ENCODE results near the gene CSNK1G1. TPM values are rescaled to one million over a fixed set of nuclear protein-coding genes. Genes with fewer than 3 reads are reported as not detected.

The CSNK1G1 gene
- total RNA-seq, 1 experiment from 2014 or later, result 19.6 TPM

- H3F3A ChIP-seq (ENCODE audit: insufficient read depth, low read depth), result no peaks in the 10 kb centered on the region
- H4K20me1 ChIP-seq (ENCODE audit: insufficient read depth), result no peaks in the 10 kb centered on the region
- BruUV-seq (replicated peaks), result no TSS peak
- H3K27me3 ChIP-seq (ENCODE audit: insufficient read depth, low read depth), result no peaks in the 10 kb centered on the region
- no peaks in the 10 kb centered on the region for H3K36me3 ChIP-seq (ENCODE audit: low read depth)
- intact Hi-C loops (cut with micrococcal nuclease; ENCODE audit: unreplicated experiment), result no loop called here
- POLR2A ChIA-PET (ENCODE audit: unreplicated experiment), result no interaction called here
- H3K27ac ChIP-seq, result no peak overlapping the region
- H3K9me2 ChIP-seq (ENCODE audit: insufficient read depth), result no peaks in the 10 kb centered on the region
- H3K4me2 ChIP-seq, result no peak overlapping the region
- TF ChIP-seq, protein P1, sequence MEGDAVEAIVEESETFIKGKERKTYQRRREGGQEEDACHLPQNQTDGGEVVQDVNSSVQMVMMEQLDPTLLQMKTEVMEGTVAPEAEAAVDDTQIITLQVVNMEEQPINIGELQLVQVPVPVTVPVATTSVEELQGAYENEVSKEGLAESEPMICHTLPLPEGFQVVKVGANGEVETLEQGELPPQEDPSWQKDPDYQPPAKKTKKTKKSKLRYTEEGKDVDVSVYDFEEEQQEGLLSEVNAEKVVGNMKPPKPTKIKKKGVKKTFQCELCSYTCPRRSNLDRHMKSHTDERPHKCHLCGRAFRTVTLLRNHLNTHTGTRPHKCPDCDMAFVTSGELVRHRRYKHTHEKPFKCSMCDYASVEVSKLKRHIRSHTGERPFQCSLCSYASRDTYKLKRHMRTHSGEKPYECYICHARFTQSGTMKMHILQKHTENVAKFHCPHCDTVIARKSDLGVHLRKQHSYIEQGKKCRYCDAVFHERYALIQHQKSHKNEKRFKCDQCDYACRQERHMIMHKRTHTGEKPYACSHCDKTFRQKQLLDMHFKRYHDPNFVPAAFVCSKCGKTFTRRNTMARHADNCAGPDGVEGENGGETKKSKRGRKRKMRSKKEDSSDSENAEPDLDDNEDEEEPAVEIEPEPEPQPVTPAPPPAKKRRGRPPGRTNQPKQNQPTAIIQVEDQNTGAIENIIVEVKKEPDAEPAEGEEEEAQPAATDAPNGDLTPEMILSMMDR (conservative IDR thresholded peaks at IDR 0.05), result no peak
- no peak for TF ChIP-seq EZH2 (IDR thresholded peaks at IDR 0.05; ENCODE audit: low read depth)
- CTCF ChIA-PET, result no interaction called here
- no peaks in the 10 kb centered on the region for H3K9me3 ChIP-seq (ENCODE audit: insufficient read depth, low read depth)
- H3K79me2 ChIP-seq (ENCODE audit: low read depth), result peaks cover 3% of the 10 kb centered on the region; the same call in 1 of the 2 replicates
- no peak overlapping the region for H2AFZ ChIP-seq
- no peak overlapping the region for H3K4me3 ChIP-seq
- DNase-seq, result no peak
- peaks cover 2% of the 10 kb centered on the region; the same call in 1 of the 2 replicates for H3K4me1 ChIP-seq (replicated peaks; ENCODE audit: insufficient read depth)
Observed at GRCh38 chr15:64256051-64256450, 99.9 kb downstream of the CSNK1G1 start.

- H3F3A ChIP-seq (ENCODE audit: insufficient read depth, low read depth), result peaks cover 32% of the 10 kb centered on the region
- peaks cover 46% of the 10 kb centered on the region for H3K4me1 ChIP-seq (replicated peaks; ENCODE audit: insufficient read depth)
- no peaks in the 10 kb centered on the region for H3K9me2 ChIP-seq (ENCODE audit: insufficient read depth)
- no peaks in the 10 kb centered on the region for H3K9me3 ChIP-seq (ENCODE audit: insufficient read depth, low read depth)
- ChIA-PET POLR2A (ENCODE audit: unreplicated experiment) (interaction anchor here (0.5 to 0.6 kb wide), 2 partner anchors 68 to 69 kb away, joined by 3 to 7 read pairs; no protein-coding TSS in a partner anchor), CTCF (no interaction called here)
- no peak for TF ChIP-seq EZH2 (IDR thresholded peaks at IDR 0.05; ENCODE audit: low read depth)
- TF ChIP-seq, protein P1 (conservative IDR thresholded peaks at IDR 0.05), result no peak
- DNase-seq, result no peak
- H2AFZ ChIP-seq, result no peak overlapping the region
- H3K79me2 ChIP-seq (ENCODE audit: low read depth), result peaks cover 8% of the 10 kb centered on the region; the same call in 1 of the 2 replicates
- no peaks in the 10 kb centered on the region; the same call in 1 of the 2 replicates for H4K20me1 ChIP-seq (ENCODE audit: insufficient read depth)
- no peak overlapping the region for H3K27ac ChIP-seq
- no peak overlapping the region for H3K4me2 ChIP-seq
- no TSS peak for BruUV-seq (replicated peaks)
- H3K27me3 ChIP-seq (ENCODE audit: insufficient read depth, low read depth), result no peaks in the 10 kb centered on the region
- no peaks in the 10 kb centered on the region for H3K36me3 ChIP-seq (ENCODE audit: low read depth)
- intact Hi-C loops (cut with micrococcal nuclease; ENCODE audit: unreplicated experiment), result no loop called here
- no peak overlapping the region for H3K4me3 ChIP-seq
Observed at GRCh38 chr15:64251658-64252057, 104.3 kb downstream of the CSNK1G1 start.

GRCh38 chr15:64251121-64251520 is 104.9 kb downstream of the CSNK1G1 start:
- no TSS peak for BruUV-seq (replicated peaks)
- Histone ChIP-seq H3K27ac (no peak overlapping the region), H3K4me2 (no peak overlapping the region), H3K4me3 (no peak overlapping the region), H3K36me3 (ENCODE audit: low read depth) (no peaks in the 10 kb centered on the region), H3K9me3 (ENCODE audit: insufficient read depth, low read depth) (no peaks in the 10 kb centered on the region), H3F3A (ENCODE audit: insufficient read depth, low read depth) (peaks cover 32% of the 10 kb centered on the region), H3K79me2 (ENCODE audit: low read depth) (peaks cover 8% of the 10 kb centered on the region; the same call in 1 of the 2 replicates), H3K9me2 (ENCODE audit: insufficient read depth) (no peaks in the 10 kb centered on the region), H4K20me1 (ENCODE audit: insufficient read depth) (no peaks in the 10 kb centered on the region; the same call in 1 of the 2 replicates), H3K27me3 (ENCODE audit: insufficient read depth, low read depth) (no peaks in the 10 kb centered on the region), H2AFZ (no peak overlapping the region), H3K4me1 (replicated peaks; ENCODE audit: insufficient read depth) (peaks cover 47% of the 10 kb centered on the region)
- intact Hi-C loops (cut with micrococcal nuclease; ENCODE audit: unreplicated experiment), result no loop called here
- DNase-seq, result no peak
- ChIA-PET CTCF (no interaction called here), POLR2A (ENCODE audit: unreplicated experiment) (interaction anchor here (0.6 kb wide), 1 partner anchor 70 kb away, joined by 7 read pairs; no protein-coding TSS in a partner anchor)
- TF ChIP-seq, protein P1 (conservative IDR thresholded peaks at IDR 0.05), result no peak
- TF ChIP-seq EZH2 (IDR thresholded peaks at IDR 0.05; ENCODE audit: low read depth), result no peak
